Measurements from ENCODE around the gene BABAM2. TPM values are rescaled to one million over a fixed set of nuclear protein-coding genes. Genes with fewer than 3 reads are reported as not detected.
"Not testable (repeated sequence)": the region's sequence is repeated elsewhere in the genome, so short reads cannot be mapped to it uniquely, and the experiment has no call there.

Gene BABAM2
- total RNA-seq, 1 experiment from 2014 or later = 43.5 TPM

- no peaks in the 10 kb centered on the region for H3K27me3 Mint-ChIP-seq (ENCODE audit: unreplicated experiment)
Observed at GRCh38 chr2:28367667-28368356, 477.3 kb downstream of the BABAM2 start.

DNA sequence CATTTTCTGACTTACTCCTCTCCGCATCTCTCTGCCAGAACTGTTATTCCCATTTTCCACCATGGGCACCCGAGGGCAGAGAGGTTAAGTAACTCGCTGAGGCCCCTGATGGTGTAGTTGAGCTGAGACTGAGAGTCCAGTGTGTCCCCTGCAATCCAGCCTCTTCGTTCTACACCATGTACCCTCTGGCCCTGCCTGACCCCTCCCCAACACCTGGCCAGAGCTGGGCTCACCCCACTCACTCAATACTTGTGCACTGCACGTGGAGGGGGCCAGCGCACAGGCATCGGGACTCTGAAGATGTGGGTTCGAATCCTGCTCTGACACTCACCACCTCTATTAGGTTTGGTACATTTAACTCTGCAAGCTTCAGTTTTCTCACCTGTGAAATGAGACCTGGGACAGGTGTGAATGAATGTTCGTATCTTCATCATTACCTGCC is 477.8 kb downstream of the BABAM2 start:
- no peaks in the 10 kb centered on the region for H3K27me3 Mint-ChIP-seq (ENCODE audit: unreplicated experiment)
- H3K36me3 Mint-ChIP-seq (ENCODE audit: insufficient read depth, unreplicated experiment) = peaks cover 5% of the 10 kb centered on the region
- BruUV-seq (replicated peaks) = no TSS peak
- intact Hi-C loops (cut with micrococcal nuclease; ENCODE audit: unreplicated experiment) = no loop called here
- DNase-seq = no peak
- no peaks in the 10 kb centered on the region for H3K9me3 Mint-ChIP-seq (ENCODE audit: low read depth, unreplicated experiment)
- CTCF ChIA-PET = no interaction called here
- TF ChIP-seq CTCF (IDR thresholded peaks at IDR 0.05; ENCODE audit: unreplicated experiment) = no peak
- H3K4me3 Mint-ChIP-seq (ENCODE audit: low read depth, unreplicated experiment) = no peak overlapping the region
- peaks cover 66% of the 10 kb centered on the region for H3K4me1 Mint-ChIP-seq (ENCODE audit: low read depth, unreplicated experiment)
- H3K27ac Mint-ChIP-seq (ENCODE audit: unreplicated experiment) = no peak overlapping the region

More at GRCh38 chr2:28367667-28368356, 477.3 kb downstream of the BABAM2 start:
- peaks cover 5% of the 10 kb centered on the region for H3K36me3 Mint-ChIP-seq (ENCODE audit: insufficient read depth, unreplicated experiment)
- no TSS peak for BruUV-seq (replicated peaks)
- intact Hi-C loops (cut with micrococcal nuclease; ENCODE audit: unreplicated experiment) = no loop called here
- H3K27ac Mint-ChIP-seq (ENCODE audit: unreplicated experiment) = peak overlapping the region; percentile 54
- peaks cover 66% of the 10 kb centered on the region for H3K4me1 Mint-ChIP-seq (ENCODE audit: low read depth, unreplicated experiment)
- H3K4me3 Mint-ChIP-seq (ENCODE audit: low read depth, unreplicated experiment) = no peak overlapping the region
- TF ChIP-seq CTCF (IDR thresholded peaks at IDR 0.05; ENCODE audit: unreplicated experiment) = no peak
- DNase-seq = no peak
- no peaks in the 10 kb centered on the region for H3K9me3 Mint-ChIP-seq (ENCODE audit: low read depth, unreplicated experiment)
- CTCF ChIA-PET = no interaction called here

GRCh38 chr2:28369358-28369757 is 478.8 kb downstream of the BABAM2 start:
- CTCF ChIA-PET = no interaction called here
- no peak overlapping the region for H3K4me3 Mint-ChIP-seq (ENCODE audit: low read depth, unreplicated experiment)
- H3K27ac Mint-ChIP-seq (ENCODE audit: unreplicated experiment) = no peak overlapping the region
- no TSS peak for BruUV-seq (replicated peaks)
- no peaks in the 10 kb centered on the region for H3K27me3 Mint-ChIP-seq (ENCODE audit: unreplicated experiment)
- peaks cover 5% of the 10 kb centered on the region for H3K36me3 Mint-ChIP-seq (ENCODE audit: insufficient read depth, unreplicated experiment)
- peaks cover 73% of the 10 kb centered on the region for H3K4me1 Mint-ChIP-seq (ENCODE audit: low read depth, unreplicated experiment)
- H3K9me3 Mint-ChIP-seq (ENCODE audit: low read depth, unreplicated experiment) = no peaks in the 10 kb centered on the region
- DNase-seq = no peak
- intact Hi-C loops (cut with micrococcal nuclease; ENCODE audit: unreplicated experiment) = no loop called here
- TF ChIP-seq CTCF (IDR thresholded peaks at IDR 0.05; ENCODE audit: unreplicated experiment) = no peak

- intact Hi-C loops (cut with micrococcal nuclease; ENCODE audit: unreplicated experiment) = no loop called here
- no TSS peak for BruUV-seq (replicated peaks)
- Mint-ChIP-seq H3K36me3 (ENCODE audit: insufficient read depth, unreplicated experiment) (peaks cover 8% of the 10 kb centered on the region), H3K4me3 (ENCODE audit: low read depth, unreplicated experiment) (no peak overlapping the region), H3K4me1 (ENCODE audit: low read depth, unreplicated experiment) (peaks cover 68% of the 10 kb centered on the region), H3K9me3 (ENCODE audit: low read depth, unreplicated experiment) (no peaks in the 10 kb centered on the region), H3K27ac (ENCODE audit: unreplicated experiment) (peak overlapping the region; percentile 22), H3K27me3 (ENCODE audit: unreplicated experiment) (no peaks in the 10 kb centered on the region)
- DNase-seq = no peak
- TF ChIP-seq CTCF (IDR thresholded peaks at IDR 0.05; ENCODE audit: unreplicated experiment) = no peak
- CTCF ChIA-PET = interaction anchor here (0.7 to 1.1 kb wide), 2 partner anchors 92 to 688 kb away, joined by 3 read pairs; no protein-coding TSS in a partner anchor
Observed at GRCh38 chr2:28370354-28370753, 479.8 kb downstream of the BABAM2 start.

DNA sequence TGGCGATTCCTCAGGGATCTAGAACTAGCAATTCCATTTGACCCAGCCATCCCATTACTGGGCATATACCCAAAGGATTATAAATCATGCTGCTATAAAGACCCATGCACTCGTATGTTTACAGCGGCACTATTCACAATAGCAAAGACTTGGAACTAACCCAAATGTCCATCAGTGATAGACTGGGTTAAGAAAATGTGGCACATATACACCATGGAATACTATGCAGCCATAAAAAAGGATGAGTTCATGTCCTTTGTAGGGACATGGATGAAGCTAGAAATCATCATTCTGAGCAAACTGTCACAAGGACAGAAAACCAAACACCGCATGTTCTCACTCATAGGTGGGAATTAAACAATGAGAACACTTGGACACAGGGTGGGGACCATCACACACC is 481.2 kb downstream of the BABAM2 start:
- H3K27ac Mint-ChIP-seq (ENCODE audit: unreplicated experiment); H3K36me3 Mint-ChIP-seq (ENCODE audit: insufficient read depth, unreplicated experiment); intact Hi-C loops (cut with micrococcal nuclease; ENCODE audit: unreplicated experiment); H3K27me3 Mint-ChIP-seq (ENCODE audit: unreplicated experiment); H3K9me3 Mint-ChIP-seq (ENCODE audit: low read depth, unreplicated experiment); DNase-seq; CTCF ChIA-PET; H3K4me3 Mint-ChIP-seq (ENCODE audit: low read depth, unreplicated experiment); BruUV-seq (replicated peaks): not testable (repeated sequence)
- peaks cover 59% of the 10 kb centered on the region for H3K4me1 Mint-ChIP-seq (ENCODE audit: low read depth, unreplicated experiment)
